HCEC 1CT (cell line): ENCODE results near the gene SLC7A5.
"Not testable (repeated sequence)": the region's sequence is repeated elsewhere in the genome, so short reads cannot be mapped to it uniquely, and the experiment has no call there.

ENCODE experiments used
- DNase-seq: peaks from one replicate; pipeline ENCODE4 v3.0.0-alpha.2; 2017

Gene SLC7A5

GRCh38 chr16:87789437-87790291, 79.6 kb downstream of the SLC7A5 start:
- peak; percentile 82 for DNase-seq

DNA sequence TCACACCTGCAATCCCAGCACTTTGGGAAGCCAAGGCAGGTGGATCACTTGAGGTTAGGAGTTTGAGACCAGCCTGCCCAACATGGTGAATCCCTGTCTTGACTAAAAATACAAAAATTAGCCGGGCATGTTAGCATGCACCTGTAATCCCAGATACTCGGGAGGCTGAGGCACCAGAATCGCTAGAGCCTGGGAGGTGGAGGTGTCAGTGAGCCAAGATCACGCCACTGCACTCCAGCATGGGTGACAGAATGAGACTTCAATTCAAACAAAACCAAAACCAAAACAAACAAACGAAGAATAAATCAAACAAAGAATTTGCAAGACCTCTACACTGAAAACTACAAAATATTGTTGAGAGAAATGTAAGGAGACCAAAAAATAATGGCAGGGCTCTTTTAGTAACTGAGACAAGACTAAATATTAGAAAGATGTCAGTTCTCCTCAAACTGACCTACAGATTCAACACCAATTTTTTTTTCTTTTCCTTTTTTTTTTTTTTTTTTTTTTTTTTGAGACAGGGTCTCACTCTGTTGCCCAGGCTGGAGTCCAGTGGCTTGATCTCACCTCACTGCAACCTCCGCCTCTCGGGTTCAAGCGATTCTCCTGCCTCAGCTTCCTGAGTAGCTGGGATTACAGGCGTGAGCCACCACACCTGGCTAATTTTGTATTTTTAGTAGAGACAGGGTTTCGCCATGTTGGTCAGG, 80.4 kb downstream of the SLC7A5 start:
- not testable (repeated sequence) for DNase-seq

- DNase-seq = not testable (repeated sequence)
Measured at GRCh38 chr16:87787451-87788091, 81.7 kb downstream of the SLC7A5 start.

DNA sequence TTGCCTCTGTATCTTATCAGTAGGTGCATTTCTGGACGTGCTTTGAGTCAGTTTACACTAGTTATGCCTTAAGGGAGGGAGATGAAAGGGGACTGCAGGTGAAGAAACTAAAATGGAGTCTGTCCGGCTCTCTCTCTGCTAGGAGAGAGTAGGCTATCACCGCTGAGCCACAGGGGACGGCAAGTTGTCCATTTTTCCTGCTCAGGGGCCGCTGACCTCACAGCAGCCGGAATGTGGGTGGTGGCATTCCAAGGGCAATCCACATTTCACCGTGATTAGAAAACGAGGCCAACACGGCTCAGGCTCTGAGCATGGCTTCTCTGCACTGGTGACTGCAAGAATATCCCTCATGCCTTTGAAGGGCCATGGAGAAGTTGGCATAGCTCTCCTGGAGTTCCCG, 84.5 kb downstream of the SLC7A5 start:
- peak; percentile 11 for DNase-seq

- DNase-seq = no peak
Measured at GRCh38 chr16:87782033-87782432, 87.3 kb downstream of the SLC7A5 start.

- peak; percentile 35 for DNase-seq
Measured at GRCh38 chr16:87780385-87780989, 88.8 kb downstream of the SLC7A5 start.
